ENCODE measurements around the gene FPR1. TPM values are rescaled to one million over a fixed set of nuclear protein-coding genes. Genes with fewer than 3 reads are reported as not detected.
A peak's percentile ranks its signal among the peaks of the same experiment; 100 is the strongest.
"Not testable (repeated sequence)": the region's sequence is repeated elsewhere in the genome, so short reads cannot be mapped to it uniquely, and the experiment has no call there.

FPR1 gene
- total RNA-seq, 4 donors from 2014 or later: 1.7 to 36.9 (median 6.4) TPM

GRCh38 chr19:51779181-51779580 lies 27.5 kb upstream of the FPR1 start:
- TF ChIP-seq EP300 (IDR thresholded peaks at IDR 0.05) (no peak), POLR2A (IDR thresholded peaks at IDR 0.05) (no peak), CTCF (IDR thresholded peaks at IDR 0.05) (no peak)
- peaks cover 0 to 9% (median 0%) of the 10 kb centered on the region in 4 donors for H3K4me1 ChIP-seq
- H3K9me3 ChIP-seq: no peaks in the 10 kb centered on the region
- H3K36me3 ChIP-seq: no peaks in the 10 kb centered on the region
- WGBS, 2 donors: 58 to 80% methylated on average over 1 of the region's 1 CpG
- H3K27me3 ChIP-seq: peaks cover 0 to 7% of the 10 kb centered on the region in 2 donors
- no peak for DNase-seq (ENCODE audit: low spot score in 2 of 2)
- H3K27ac ChIP-seq: no peak overlapping the region
- no peak overlapping the region for H3K4me3 ChIP-seq

GRCh38 chr19:51777570-51778462 lies 26.1 kb upstream of the FPR1 start:
- Histone ChIP-seq H3K36me3 (no peaks in the 10 kb centered on the region), H3K27me3 (peaks cover 0 to 11% of the 10 kb centered on the region in 2 donors), H3K4me1 (peaks cover 0 to 9% (median 0%) of the 10 kb centered on the region in 4 donors), H3K9me3 (no peaks in the 10 kb centered on the region), H3K27ac (no peak overlapping the region), H3K4me3 (no peak overlapping the region)
- peak in 1 of 2 donors; percentile 51 for DNase-seq (ENCODE audit: low spot score in 2 of 2)
- TF ChIP-seq CTCF (IDR thresholded peaks at IDR 0.05): peak; percentile 54 to 79 (median 77)
- TF ChIP-seq EP300 (IDR thresholded peaks at IDR 0.05): no peak
- WGBS, 2 donors: 31 to 32% methylated on average over 23 of the region's 23 CpGs

- not testable (repeated sequence) for H3K27me3 ChIP-seq, H3K36me3 ChIP-seq
Measured at GRCh38 chr19:51776561-51776960, 24.9 kb upstream of the FPR1 start.

GRCh38 chr19:51772977-51773376 lies 21.3 kb upstream of the FPR1 start:
- 56 to 62% methylated on average over 6 of the region's 6 CpGs for WGBS, 2 donors

More at GRCh38 chr19:51776561-51776960, 24.9 kb upstream of the FPR1 start:
- not testable (repeated sequence) for H3K27ac ChIP-seq; H3K9me3 ChIP-seq; H3K4me3 ChIP-seq; DNase-seq (ENCODE audit: low spot score in 2 of 2); H3K4me1 ChIP-seq
- 93 to 96% methylated on average over 1 of the region's 1 CpG for whole genome bisulfite sequencing, 2 donors

GRCh38 chr19:51771376-51772130 lies 19.9 kb upstream of the FPR1 start:
- Histone ChIP-seq H3K36me3 (no peaks in the 10 kb centered on the region), H3K4me1 (no peaks in the 10 kb centered on the region), H3K9me3 (no peaks in the 10 kb centered on the region), H3K4me3 (no peak overlapping the region), H3K27me3 (peaks cover 0 to 6% of the 10 kb centered on the region in 2 donors), H3K27ac (no peak overlapping the region)
- DNase-seq (ENCODE audit: low spot score in 2 of 2): peak in 1 of 2 donors; percentile 8
- no peak for TF ChIP-seq POLR2A (IDR thresholded peaks at IDR 0.05)
- peak in 1 of 2 donors; percentile 57 for TF ChIP-seq EP300 (IDR thresholded peaks at IDR 0.05)
- 61 to 65% methylated on average over 10 of the region's 10 CpGs for WGBS, 2 donors

More at GRCh38 chr19:51772977-51773376, 21.3 kb upstream of the FPR1 start:
- Histone ChIP-seq H3K4me1 (peaks cover 0 to 6% (median 0%) of the 10 kb centered on the region in 4 donors), H3K9me3 (no peaks in the 10 kb centered on the region), H3K36me3 (no peaks in the 10 kb centered on the region), H3K27ac (no peak overlapping the region), H3K27me3 (peaks cover 0 to 6% of the 10 kb centered on the region in 2 donors), H3K4me3 (no peak overlapping the region)
- no peak for TF ChIP-seq CTCF (IDR thresholded peaks at IDR 0.05)
- no peak for TF ChIP-seq EP300 (IDR thresholded peaks at IDR 0.05)
- TF ChIP-seq POLR2A (IDR thresholded peaks at IDR 0.05): no peak
- no peak for DNase-seq (ENCODE audit: low spot score in 2 of 2)

GRCh38 chr19:51766461-51766860 lies 14.8 kb upstream of the FPR1 start:
- no peaks in the 10 kb centered on the region for H3K36me3 ChIP-seq
- no peak for DNase-seq (ENCODE audit: low spot score in 2 of 2)
- H3K4me3 ChIP-seq: no peak overlapping the region
- H3K27ac ChIP-seq: no peak overlapping the region
- WGBS, 2 donors: 55 to 59% methylated on average over 5 of the region's 5 CpGs
- H3K27me3 ChIP-seq: no peaks in the 10 kb centered on the region
- H3K9me3 ChIP-seq: no peaks in the 10 kb centered on the region
- TF ChIP-seq CTCF (IDR thresholded peaks at IDR 0.05): no peak
- H3K4me1 ChIP-seq: no peaks in the 10 kb centered on the region

Data from tibial nerve (tissue), 4 donors.